ENCODE data around the gene ZFAND2A. TPM values are rescaled to one million over a fixed set of nuclear protein-coding genes. Genes with fewer than 3 reads are reported as not detected.

Gene ZFAND2A
- total RNA-seq, 1 experiment from 2014 or later, result 28.4 TPM

GRCh38 chr7:1154172-1154739, 5.7 kb downstream of the ZFAND2A start:
- no TSS peak for BruUV-seq (replicated peaks)
- POLR2A ChIA-PET (ENCODE audit: unreplicated experiment), result no interaction called here
- Histone ChIP-seq H3K36me3 (ENCODE audit: low read depth, low read length) (peaks cover 35% of the 10 kb centered on the region), H4K20me1 (ENCODE audit: low read length) (0 out of 2 replicates have a peak, but pooled peaks cover 3% of the 10 kb centered on the region), H2AFZ (ENCODE audit: low read length) (no peak overlapping the region), H3K9me3 (ENCODE audit: low read length) (no peaks in the 10 kb centered on the region), H3K9ac (ENCODE audit: low read length) (no peak overlapping the region), H3K4me1 (ENCODE audit: insufficient read depth, low read length) (peaks cover 28% of the 10 kb centered on the region), H3K4me3 (ENCODE audit: low read length) (no peak overlapping the region), H3K79me2 (ENCODE audit: low read length) (peaks cover 33% of the 10 kb centered on the region), H3K9me2 (replicated peaks; ENCODE audit: low read length) (no peaks in the 10 kb centered on the region), H3F3A (ENCODE audit: low read length, unreplicated experiment) (peaks cover 5% of the 10 kb centered on the region), H3K27me3 (ENCODE audit: low read length) (no peaks in the 10 kb centered on the region), H3K4me2 (ENCODE audit: low read length) (no peak overlapping the region), H3K27ac (ENCODE audit: low read length) (no peak overlapping the region)
- TF ChIP-seq EZH2 (IDR thresholded peaks at IDR 0.05; ENCODE audit: low read length, unreplicated experiment), result no peak
- TF ChIP-seq CTCF (conservative IDR thresholded peaks at IDR 0.05; ENCODE audit: low read depth, low read length), result no peak
- TF ChIP-seq EZH2phosphoT487 (IDR thresholded peaks at IDR 0.05; ENCODE audit: borderline replicate concordance, low read length), result no peak
- CTCF ChIA-PET, result no interaction called here
- DNase-seq, result no peak
- intact Hi-C loops (cut with micrococcal nuclease), result no loop called here
- no peak for ATAC-seq

GRCh38 chr7:1152492-1152891, 7.5 kb downstream of the ZFAND2A start:
- no peak overlapping the region for H3K27ac ChIP-seq (ENCODE audit: low read length)
- H3K4me3 ChIP-seq (ENCODE audit: low read length), result no peak overlapping the region
- CTCF ChIA-PET, result no interaction called here
- DNase-seq, result no peak
- H3K4me2 ChIP-seq (ENCODE audit: low read length), result no peak overlapping the region
- H3K9me2 ChIP-seq (replicated peaks; ENCODE audit: low read length), result no peaks in the 10 kb centered on the region
- H4K20me1 ChIP-seq (ENCODE audit: low read length), result no peaks in the 10 kb centered on the region
- peaks cover 4% of the 10 kb centered on the region for H3F3A ChIP-seq (ENCODE audit: low read length, unreplicated experiment)
- H2AFZ ChIP-seq (ENCODE audit: low read length), result no peak overlapping the region
- no peaks in the 10 kb centered on the region for H3K27me3 ChIP-seq (ENCODE audit: low read length)
- no peak for ATAC-seq
- H3K36me3 ChIP-seq (ENCODE audit: low read depth, low read length), result peaks cover 32% of the 10 kb centered on the region
- peaks cover 18% of the 10 kb centered on the region for H3K4me1 ChIP-seq (ENCODE audit: insufficient read depth, low read length)
- H3K9me3 ChIP-seq (ENCODE audit: low read length), result no peaks in the 10 kb centered on the region
- BruUV-seq (replicated peaks), result no TSS peak
- POLR2A ChIA-PET (ENCODE audit: unreplicated experiment), result no interaction called here
- no peak for TF ChIP-seq EZH2phosphoT487 (IDR thresholded peaks at IDR 0.05; ENCODE audit: borderline replicate concordance, low read length)
- no peak for TF ChIP-seq EZH2 (IDR thresholded peaks at IDR 0.05; ENCODE audit: low read length, unreplicated experiment)
- no peak for TF ChIP-seq CTCF (conservative IDR thresholded peaks at IDR 0.05; ENCODE audit: low read depth, low read length)
- H3K9ac ChIP-seq (ENCODE audit: low read length), result no peak overlapping the region
- intact Hi-C loops (cut with micrococcal nuclease), result no loop called here
- H3K79me2 ChIP-seq (ENCODE audit: low read length), result peaks cover 15% of the 10 kb centered on the region

- H3K4me1 ChIP-seq (ENCODE audit: insufficient read depth, low read length), result peaks cover 12% of the 10 kb centered on the region
- CTCF ChIA-PET, result interaction anchor here (0.7 to 1.0 kb wide), 2 partner anchors 13 to 25 kb away, joined by 3 to 4 read pairs; no protein-coding TSS in a partner anchor
- intact Hi-C loops (cut with micrococcal nuclease), result no loop called here
- ATAC-seq, result no peak
- H3F3A ChIP-seq (ENCODE audit: low read length, unreplicated experiment), result no peaks in the 10 kb centered on the region
- H2AFZ ChIP-seq (ENCODE audit: low read length), result no peak overlapping the region
- TF ChIP-seq EZH2phosphoT487 (IDR thresholded peaks at IDR 0.05; ENCODE audit: borderline replicate concordance, low read length) (no peak), EZH2 (IDR thresholded peaks at IDR 0.05; ENCODE audit: low read length, unreplicated experiment) (no peak), CTCF (conservative IDR thresholded peaks at IDR 0.05; ENCODE audit: low read depth, low read length) (no peak)
- no peaks in the 10 kb centered on the region for H3K9me2 ChIP-seq (replicated peaks; ENCODE audit: low read length)
- H3K36me3 ChIP-seq (ENCODE audit: low read depth, low read length), result peaks cover 32% of the 10 kb centered on the region
- H3K4me3 ChIP-seq (ENCODE audit: low read length), result no peak overlapping the region
- no peak overlapping the region for H3K9ac ChIP-seq (ENCODE audit: low read length)
- no peak for DNase-seq
- no peaks in the 10 kb centered on the region for H3K27me3 ChIP-seq (ENCODE audit: low read length)
- no peaks in the 10 kb centered on the region for H4K20me1 ChIP-seq (ENCODE audit: low read length)
- peaks cover 11% of the 10 kb centered on the region for H3K79me2 ChIP-seq (ENCODE audit: low read length)
- no peaks in the 10 kb centered on the region for H3K9me3 ChIP-seq (ENCODE audit: low read length)
- no TSS peak for BruUV-seq (replicated peaks)
- POLR2A ChIA-PET (ENCODE audit: unreplicated experiment), result no interaction called here
- no peak overlapping the region for H3K4me2 ChIP-seq (ENCODE audit: low read length)
- no peak overlapping the region for H3K27ac ChIP-seq (ENCODE audit: low read length)
These were observed 8.2 kb downstream of the ZFAND2A start for GRCh38 chr7:1151653-1152425.
